ENCODE results near the gene AMPD2. TPM values are rescaled to one million over a fixed set of nuclear protein-coding genes. Genes with fewer than 3 reads are reported as not detected.

Gene AMPD2
- total RNA-seq, 4 donors from 2014 or later: 30.9 to 62.1 (median 40.7) TPM

- intact Hi-C loops (cut with DNase I; ENCODE audit: low total_unique reads): no loop called here
- peak; percentile 72 to 96 for DNase-seq (ENCODE audit: low spot score in 2 of 2)
- peak within 1 kb of the TSS; percentile 63 for H3K4me3 ChIP-seq (ENCODE audit: low read depth, poor library complexity, severe bottlenecking)
- WGBS, 2 donors: 2% methylated on average over 25 to 42 of the region's 54 CpGs
- TF ChIP-seq CTCF (IDR thresholded peaks at IDR 0.05): no peak
Measured at GRCh38 chr1:109655615-109656519, 36.2 kb downstream of the AMPD2 start, which contains the start of gene GSTM4. Gene GSTM4 (plus strand): TSS chr1:109656099. CDS start chr1:109656390, 291 bp downstream.

- WGBS, 2 donors: 84 to 87% methylated on average over 4 of the region's 4 CpGs
- intact Hi-C loops (cut with DNase I; ENCODE audit: low total_unique reads): no loop called here
- TF ChIP-seq POLR2A (IDR thresholded peaks at IDR 0.05) (no peak), CTCF (IDR thresholded peaks at IDR 0.05) (no peak)
- DNase-seq (ENCODE audit: low spot score in 2 of 2): peak; percentile 10 to 60
- no peak overlapping the region for H3K4me3 ChIP-seq (ENCODE audit: low read depth, poor library complexity, severe bottlenecking)
Measured at GRCh38 chr1:109657395-109657794, 37.8 kb downstream of the AMPD2 start.

GRCh38 chr1:109657970-109658369 is 38.3 kb downstream of the AMPD2 start:
- H3K4me3 ChIP-seq (ENCODE audit: low read depth, poor library complexity, severe bottlenecking): no peak overlapping the region
- 80 to 82% methylated on average over 7 of the region's 7 CpGs for WGBS, 2 donors
- intact Hi-C loops (cut with DNase I; ENCODE audit: low total_unique reads): no loop called here
- peak; percentile 1 to 49 for DNase-seq (ENCODE audit: low spot score in 2 of 2)
- TF ChIP-seq CTCF (IDR thresholded peaks at IDR 0.05) (no peak), POLR2A (IDR thresholded peaks at IDR 0.05) (no peak)

- DNase-seq (ENCODE audit: low spot score in 2 of 2): peak; percentile 9 to 37
- 55 to 56% methylated on average over 3 of the region's 3 CpGs for WGBS, 2 donors
- H3K4me3 ChIP-seq (ENCODE audit: low read depth, poor library complexity, severe bottlenecking): no peak overlapping the region
- TF ChIP-seq POLR2A (IDR thresholded peaks at IDR 0.05) (no peak), CTCF (IDR thresholded peaks at IDR 0.05) (no peak)
- intact Hi-C loops (cut with DNase I; ENCODE audit: low total_unique reads): no loop called here
Measured at GRCh38 chr1:109658533-109659042, 39.0 kb downstream of the AMPD2 start.

- intact Hi-C loops (cut with DNase I; ENCODE audit: low total_unique reads): no loop called here
- 54 to 70% methylated on average over 2 of the region's 2 CpGs for WGBS, 2 donors
- TF ChIP-seq POLR2A (IDR thresholded peaks at IDR 0.05): no peak
- no peak for TF ChIP-seq CTCF (IDR thresholded peaks at IDR 0.05)
- peak; percentile 2 to 14 for DNase-seq (ENCODE audit: low spot score in 2 of 2)
- no peak overlapping the region for H3K4me3 ChIP-seq (ENCODE audit: low read depth, poor library complexity, severe bottlenecking)
Measured at GRCh38 chr1:109659145-109659544, 39.5 kb downstream of the AMPD2 start.
